Measurements from ENCODE around the gene MON1B. TPM values are rescaled to one million over a fixed set of nuclear protein-coding genes. Genes with fewer than 3 reads are reported as not detected.

MON1B gene
- total and polyA plus RNA-seq, 9 of the 15 experiments (the other 6 are each of a cell fraction or from before 2014, with no cell fraction given), result 5.0 to 66.0 (median 12.6) TPM

DNA sequence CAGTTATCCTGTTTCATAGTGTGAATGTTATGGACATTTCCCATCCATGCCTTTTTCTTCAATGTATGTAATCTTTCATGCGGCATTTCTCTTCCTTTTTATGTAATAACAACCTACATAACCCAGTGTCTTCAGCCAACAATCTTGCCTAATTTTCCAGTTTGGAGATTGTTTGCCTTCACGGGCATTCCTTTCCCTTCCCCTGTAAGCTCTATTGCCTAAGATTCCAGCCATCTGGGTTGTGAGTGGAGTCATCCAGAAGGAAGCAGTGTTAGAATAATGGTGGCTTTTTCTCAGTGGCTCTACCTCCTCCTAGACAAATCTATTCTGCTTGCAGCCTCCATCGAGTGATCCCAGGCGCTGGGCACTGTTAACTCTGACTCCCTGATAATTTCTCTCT lies 30.5 kb downstream of the MON1B start (continued):
- TF ChIP-seq, protein P1, sequence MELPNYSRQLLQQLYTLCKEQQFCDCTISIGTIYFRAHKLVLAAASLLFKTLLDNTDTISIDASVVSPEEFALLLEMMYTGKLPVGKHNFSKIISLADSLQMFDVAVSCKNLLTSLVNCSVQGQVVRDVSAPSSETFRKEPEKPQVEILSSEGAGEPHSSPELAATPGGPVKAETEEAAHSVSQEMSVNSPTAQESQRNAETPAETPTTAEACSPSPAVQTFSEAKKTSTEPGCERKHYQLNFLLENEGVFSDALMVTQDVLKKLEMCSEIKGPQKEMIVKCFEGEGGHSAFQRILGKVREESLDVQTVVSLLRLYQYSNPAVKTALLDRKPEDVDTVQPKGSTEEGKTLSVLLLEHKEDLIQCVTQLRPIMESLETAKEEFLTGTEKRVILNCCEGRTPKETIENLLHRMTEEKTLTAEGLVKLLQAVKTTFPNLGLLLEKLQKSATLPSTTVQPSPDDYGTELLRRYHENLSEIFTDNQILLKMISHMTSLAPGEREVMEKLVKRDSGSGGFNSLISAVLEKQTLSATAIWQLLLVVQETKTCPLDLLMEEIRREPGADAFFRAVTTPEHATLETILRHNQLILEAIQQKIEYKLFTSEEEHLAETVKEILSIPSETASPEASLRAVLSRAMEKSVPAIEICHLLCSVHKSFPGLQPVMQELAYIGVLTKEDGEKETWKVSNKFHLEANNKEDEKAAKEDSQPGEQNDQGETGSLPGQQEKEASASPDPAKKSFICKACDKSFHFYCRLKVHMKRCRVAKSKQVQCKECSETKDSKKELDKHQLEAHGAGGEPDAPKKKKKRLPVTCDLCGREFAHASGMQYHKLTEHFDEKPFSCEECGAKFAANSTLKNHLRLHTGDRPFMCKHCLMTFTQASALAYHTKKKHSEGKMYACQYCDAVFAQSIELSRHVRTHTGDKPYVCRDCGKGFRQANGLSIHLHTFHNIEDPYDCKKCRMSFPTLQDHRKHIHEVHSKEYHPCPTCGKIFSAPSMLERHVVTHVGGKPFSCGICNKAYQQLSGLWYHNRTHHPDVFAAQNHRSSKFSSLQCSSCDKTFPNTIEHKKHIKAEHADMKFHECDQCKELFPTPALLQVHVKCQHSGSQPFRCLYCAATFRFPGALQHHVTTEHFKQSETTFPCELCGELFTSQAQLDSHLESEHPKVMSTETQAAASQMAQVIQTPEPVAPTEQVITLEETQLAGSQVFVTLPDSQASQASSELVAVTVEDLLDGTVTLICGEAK (IDR thresholded peaks at IDR 0.05), result no peak
- TF ChIP-seq, protein P1 (CRISPR knock-in tag; IDR thresholded peaks at IDR 0.05), result no peak

All from K562 (cell line).